ENCODE measurements around the gene STIMATE.
A peak's percentile ranks its signal among the peaks of the same experiment; 100 is the strongest.

Gene STIMATE

GRCh38 chr3:52912885-52913731, 15.8 kb upstream of the STIMATE start:
- no peak for DNase-seq (ENCODE audit: low read depth in 1 of 2, low spot score in 1 of 2)
- no peak for TF ChIP-seq JUND (IDR thresholded peaks at IDR 0.05; ENCODE audit: low read depth)
- in situ Hi-C loops (cut with HindIII; ENCODE audit: low pct_unique_long_range_greater_than_20kb, low sequenced_read_pairs), result no loop called here

DNA sequence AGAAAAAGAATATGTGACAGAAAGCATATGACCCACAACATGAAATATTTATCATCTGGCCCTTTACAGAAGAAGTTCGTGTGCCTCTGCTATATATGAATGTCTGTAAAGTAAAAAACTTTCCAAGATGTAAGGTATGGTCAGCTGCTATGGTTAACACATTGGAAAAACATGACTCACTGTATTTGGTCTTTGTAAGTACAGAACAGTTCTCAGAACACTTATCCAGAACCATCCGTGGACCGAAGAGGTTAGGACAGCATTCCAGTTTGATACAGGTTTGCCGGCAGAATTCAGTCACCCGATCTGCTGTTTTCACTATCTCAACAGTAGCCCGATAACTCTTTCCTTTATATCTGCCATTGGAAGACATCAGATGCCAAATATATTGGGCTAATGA, 13.5 kb upstream of the STIMATE start:
- in situ Hi-C loops (cut with HindIII; ENCODE audit: low pct_unique_long_range_greater_than_20kb, low sequenced_read_pairs), result no loop called here
- no peak for DNase-seq (ENCODE audit: low read depth in 1 of 2, low spot score in 1 of 2)
- TF ChIP-seq JUND (IDR thresholded peaks at IDR 0.05; ENCODE audit: low read depth), result no peak

GRCh38 chr3:52907497-52907896, 10.1 kb upstream of the STIMATE start:
- TF ChIP-seq JUND (IDR thresholded peaks at IDR 0.05; ENCODE audit: low read depth), result no peak
- no peak for DNase-seq (ENCODE audit: low read depth in 1 of 2, low spot score in 1 of 2)
- in situ Hi-C loops (cut with HindIII; ENCODE audit: low pct_unique_long_range_greater_than_20kb, low sequenced_read_pairs), result no loop called here

DNA sequence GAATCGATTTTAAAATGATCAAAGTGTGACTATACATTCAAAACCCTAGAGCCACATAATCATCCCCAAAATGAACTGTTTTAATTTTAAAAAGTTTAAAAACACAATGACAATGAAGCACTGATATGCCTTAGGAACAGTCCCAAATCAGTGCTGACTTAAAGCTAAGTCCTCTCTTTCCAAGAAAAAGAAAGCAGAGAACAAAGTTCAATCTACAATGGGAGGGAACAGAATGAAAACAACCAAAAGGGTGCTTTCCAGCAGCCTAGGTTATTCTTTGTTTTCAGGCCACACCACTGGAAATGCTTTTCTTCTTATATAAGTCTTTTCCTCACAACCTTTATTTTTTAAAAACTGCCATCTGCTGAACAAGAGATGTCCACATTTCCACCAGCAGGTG, 7.2 kb upstream of the STIMATE start:
- no peak for TF ChIP-seq JUND (IDR thresholded peaks at IDR 0.05; ENCODE audit: low read depth)
- DNase-seq (ENCODE audit: low read depth in 1 of 2, low spot score in 1 of 2), result no peak
- in situ Hi-C loops (cut with HindIII; ENCODE audit: low pct_unique_long_range_greater_than_20kb, low sequenced_read_pairs), result no loop called here

DNA sequence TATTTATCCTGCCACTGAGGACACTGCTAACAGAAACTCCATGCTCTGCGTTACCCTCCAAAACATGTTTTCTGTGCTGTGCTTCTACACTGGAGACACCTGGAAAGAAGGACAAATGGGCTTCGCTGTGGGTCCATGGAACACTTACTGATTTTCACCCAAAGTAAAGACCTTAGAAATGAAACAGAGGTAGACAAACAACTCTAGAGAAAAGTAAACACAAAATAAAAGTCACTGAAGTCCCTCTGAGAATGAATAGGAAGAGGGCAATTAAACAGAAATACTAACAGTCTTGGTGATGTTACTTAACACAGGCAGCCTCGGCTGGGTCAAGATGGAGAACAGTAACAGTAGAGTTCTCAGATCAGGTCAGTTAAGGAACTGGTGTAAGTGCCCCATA, 6.7 kb upstream of the STIMATE start:
- TF ChIP-seq JUND (IDR thresholded peaks at IDR 0.05; ENCODE audit: low read depth), result no peak
- in situ Hi-C loops (cut with HindIII; ENCODE audit: low pct_unique_long_range_greater_than_20kb, low sequenced_read_pairs), result no loop called here
- DNase-seq (ENCODE audit: low read depth in 1 of 2, low spot score in 1 of 2), result no peak

DNA sequence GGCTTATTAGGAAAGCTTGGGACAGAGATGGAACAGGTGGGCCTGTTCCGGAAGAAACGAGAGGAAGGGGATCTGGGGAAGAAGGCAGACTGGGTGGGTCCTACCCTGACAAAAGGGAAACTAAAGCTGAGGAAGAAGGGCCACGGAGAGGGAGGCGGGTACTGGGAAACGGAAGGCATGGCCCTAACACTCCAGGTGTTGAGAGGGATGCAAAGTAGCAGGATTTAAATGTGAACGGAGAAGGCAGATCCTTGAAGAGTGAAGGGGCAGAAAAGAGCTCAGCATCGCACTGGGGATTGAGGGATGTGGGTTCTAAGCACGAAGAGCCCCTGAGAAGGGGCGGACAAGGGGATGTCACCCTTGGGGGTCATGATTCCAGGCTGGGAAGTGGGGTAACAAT, 735 bp downstream of the STIMATE start:
- no peak for TF ChIP-seq JUND (IDR thresholded peaks at IDR 0.05; ENCODE audit: low read depth)
- DNase-seq (ENCODE audit: low read depth in 1 of 2, low spot score in 1 of 2), result no peak
- in situ Hi-C loops (cut with HindIII; ENCODE audit: low pct_unique_long_range_greater_than_20kb, low sequenced_read_pairs), result no loop called here

DNA sequence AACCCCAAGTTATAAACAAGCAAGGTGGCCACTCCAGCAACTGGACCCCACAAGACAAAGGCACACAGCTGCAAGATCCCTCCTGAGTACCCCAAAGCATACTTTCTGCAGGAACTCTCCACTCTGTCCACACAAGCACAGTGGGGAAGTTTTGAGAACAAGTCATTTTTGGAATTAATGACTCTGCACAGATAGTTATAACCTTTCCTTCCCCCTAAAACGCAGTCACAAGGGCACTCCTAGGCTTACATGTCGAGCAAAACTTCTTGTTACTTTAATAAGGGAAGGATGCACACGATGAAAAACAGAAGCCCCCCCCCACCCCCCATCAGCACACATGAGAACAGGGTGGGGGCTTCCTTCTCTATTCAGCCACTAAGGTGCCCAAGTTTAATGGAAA, 1.2 kb downstream of the STIMATE start:
- in situ Hi-C loops (cut with HindIII; ENCODE audit: low pct_unique_long_range_greater_than_20kb, low sequenced_read_pairs), result no loop called here
- DNase-seq (ENCODE audit: low read depth in 1 of 2, low spot score in 1 of 2), result no peak
- TF ChIP-seq JUND (IDR thresholded peaks at IDR 0.05; ENCODE audit: low read depth), result no peak

DNA sequence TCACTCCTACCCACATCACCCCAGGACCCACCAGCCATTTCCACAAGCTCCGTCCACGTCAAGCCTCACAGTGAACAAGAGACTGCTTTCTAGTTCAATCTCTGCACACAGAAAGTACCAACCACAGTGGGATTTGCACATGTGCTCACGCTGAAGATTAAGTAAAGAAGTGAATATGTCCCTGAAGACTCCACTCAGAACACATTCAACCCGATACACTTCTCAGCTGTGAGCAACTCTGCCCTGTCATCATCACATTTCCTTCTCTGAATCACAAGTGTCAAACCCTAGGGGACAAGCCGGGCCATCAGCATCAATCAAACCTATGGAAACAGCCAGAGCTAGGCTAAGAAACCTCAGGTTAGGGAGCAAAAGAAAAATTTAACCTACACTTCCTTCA, 1.9 kb downstream of the STIMATE start:
- no peak for TF ChIP-seq JUND (IDR thresholded peaks at IDR 0.05; ENCODE audit: low read depth)
- in situ Hi-C loops (cut with HindIII; ENCODE audit: low pct_unique_long_range_greater_than_20kb, low sequenced_read_pairs), result no loop called here
- DNase-seq (ENCODE audit: low read depth in 1 of 2, low spot score in 1 of 2), result no peak

GRCh38 chr3:52894756-52895155, 2.6 kb downstream of the STIMATE start:
- no peak for DNase-seq (ENCODE audit: low read depth in 1 of 2, low spot score in 1 of 2)
- no peak for TF ChIP-seq JUND (IDR thresholded peaks at IDR 0.05; ENCODE audit: low read depth)
- in situ Hi-C loops (cut with HindIII; ENCODE audit: low pct_unique_long_range_greater_than_20kb, low sequenced_read_pairs), result no loop called here

DNA sequence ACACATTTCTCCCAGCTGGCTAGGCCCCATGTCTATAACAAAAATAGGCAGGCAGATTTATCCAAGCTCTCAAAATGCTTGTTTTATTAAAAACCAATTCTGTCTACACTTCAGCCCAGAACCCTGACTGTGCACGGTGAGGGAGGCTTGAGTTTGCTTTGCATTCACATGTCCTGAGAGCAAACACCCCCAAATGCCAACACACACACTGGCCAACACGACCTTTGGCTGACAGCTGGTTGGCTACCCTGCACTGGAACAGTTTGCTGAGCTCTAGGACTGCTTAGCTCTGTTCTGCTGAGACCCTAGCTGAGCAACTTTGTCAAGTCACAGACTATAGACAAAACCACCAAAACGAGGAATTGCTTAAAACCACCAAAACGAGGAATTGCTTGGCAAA, 3.6 kb downstream of the STIMATE start:
- peak in 1 of 2 experiments; percentile 36 for DNase-seq (ENCODE audit: low read depth in 1 of 2, low spot score in 1 of 2)
- no peak for TF ChIP-seq JUND (IDR thresholded peaks at IDR 0.05; ENCODE audit: low read depth)
- in situ Hi-C loops (cut with HindIII; ENCODE audit: low pct_unique_long_range_greater_than_20kb, low sequenced_read_pairs), result no loop called here

- in situ Hi-C loops (cut with HindIII; ENCODE audit: low pct_unique_long_range_greater_than_20kb, low sequenced_read_pairs), result no loop called here
- DNase-seq (ENCODE audit: low read depth in 1 of 2, low spot score in 1 of 2), result no peak
- TF ChIP-seq JUND (IDR thresholded peaks at IDR 0.05; ENCODE audit: low read depth), result no peak
Observed at GRCh38 chr3:52892625-52893311, 4.6 kb downstream of the STIMATE start.

DNA sequence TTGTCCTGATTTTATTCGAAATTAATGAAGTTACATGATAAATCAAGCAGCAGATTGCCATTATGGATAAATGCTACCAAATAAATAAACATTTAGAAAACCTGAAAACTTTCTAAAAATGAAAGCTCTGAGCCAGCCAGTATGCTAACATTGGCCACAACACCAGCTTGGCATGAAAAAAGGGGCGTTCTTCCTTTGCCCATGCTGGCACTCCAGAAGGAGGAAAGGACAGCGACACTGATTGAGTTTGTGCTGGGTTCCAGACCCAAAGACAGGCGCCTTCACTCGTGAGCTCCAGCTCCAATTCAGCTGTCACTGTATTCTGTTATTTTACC, 5.1 kb downstream of the STIMATE start:
- TF ChIP-seq JUND (IDR thresholded peaks at IDR 0.05; ENCODE audit: low read depth), result no peak
- in situ Hi-C loops (cut with HindIII; ENCODE audit: low pct_unique_long_range_greater_than_20kb, low sequenced_read_pairs), result no loop called here
- DNase-seq (ENCODE audit: low read depth in 1 of 2, low spot score in 1 of 2), result no peak

- in situ Hi-C loops (cut with HindIII; ENCODE audit: low pct_unique_long_range_greater_than_20kb, low sequenced_read_pairs), result no loop called here
- TF ChIP-seq JUND (IDR thresholded peaks at IDR 0.05; ENCODE audit: low read depth), result no peak
- DNase-seq (ENCODE audit: low read depth in 1 of 2, low spot score in 1 of 2), result no peak
Observed at GRCh38 chr3:52891615-52892081, 5.7 kb downstream of the STIMATE start.

Measured in T47D (cell line).